Skin epidermis (tissue), 12 donors: Measurements from ENCODE around the gene GLIPR1L2.
A peak's percentile ranks its signal among the peaks of the same experiment; 100 is the strongest.
"Not testable (repeated sequence)": the region's sequence is repeated elsewhere in the genome, so short reads cannot be mapped to it uniquely, and the experiment has no call there.

Experiments used
- H3K27ac ChIP-seq, 21 experiments: fragments of 200-600 bp; sonication (generic) in 11 of 21; one replicate each; pipeline ENCODE4 v1.5.0; 2020; ENCODE audit warnings: mild to moderate bottlenecking in 3 of 21, inconsistent platforms in 2 of 21, moderate library complexity in 2 of 21
- H3K4me3 ChIP-seq, 7 experiments: fragments of 200-600 bp; sonication (generic) in 2 of 7; one replicate each; pipeline ENCODE4 v1.5.0; 2020; ENCODE audit warnings: inconsistent platforms in 2 of 7, mild to moderate bottlenecking in 2 of 7, moderate library complexity in 1 of 7

Gene GLIPR1L2

GRCh38 chr12:75390899-75391538 lies at the start of gene GLIPR1L2:
Gene GLIPR1L2 (plus strand): TSS chr12:75391089. CDS start chr12:75391117, 28 bp downstream.
- H3K4me3 ChIP-seq: peak within 1 kb of the TSS; percentile 35 to 52 (median 48)
- peak within 1 kb of the TSS; percentile 52 to 96 (median 90) for H3K27ac ChIP-seq

GRCh38 chr12:75341873-75342272 lies 49.0 kb upstream of the GLIPR1L2 start:
- Histone ChIP-seq H3K4me3 (no peak overlapping the region), H3K27ac (no peak overlapping the region)

- no peak overlapping the region for H3K4me3 ChIP-seq
- no peak overlapping the region for H3K27ac ChIP-seq
Measured at GRCh38 chr12:75345531-75345930, 45.4 kb upstream of the GLIPR1L2 start.

GRCh38 chr12:75346215-75346614 lies 44.7 kb upstream of the GLIPR1L2 start:
- not testable (repeated sequence) for H3K27ac ChIP-seq, H3K4me3 ChIP-seq

GRCh38 chr12:75349946-75350345 lies 40.9 kb upstream of the GLIPR1L2 start:
- no peak overlapping the region for H3K4me3 ChIP-seq

GRCh38 chr12:75350413-75350812 lies 40.5 kb upstream of the GLIPR1L2 start:
- Histone ChIP-seq H3K4me3 (no peak overlapping the region), H3K27ac (no peak overlapping the region)

More at GRCh38 chr12:75349946-75350345, 40.9 kb upstream of the GLIPR1L2 start:
- H3K27ac ChIP-seq: no peak overlapping the region

GRCh38 chr12:75354011-75354410 lies 36.9 kb upstream of the GLIPR1L2 start:
- no peak overlapping the region for H3K27ac ChIP-seq
- H3K4me3 ChIP-seq: no peak overlapping the region

GRCh38 chr12:75360920-75361319 lies 30.0 kb upstream of the GLIPR1L2 start:
- no peak overlapping the region for H3K27ac ChIP-seq
- H3K4me3 ChIP-seq: no peak overlapping the region

- Histone ChIP-seq H3K27ac (no peak overlapping the region), H3K4me3 (no peak overlapping the region)
Measured at GRCh38 chr12:75361408-75361807, 29.5 kb upstream of the GLIPR1L2 start.

- Histone ChIP-seq H3K4me3 (no peak overlapping the region), H3K27ac (no peak overlapping the region)
Measured at GRCh38 chr12:75364919-75365318, 26.0 kb upstream of the GLIPR1L2 start.

GRCh38 chr12:75366629-75367028 lies 24.3 kb upstream of the GLIPR1L2 start:
- Histone ChIP-seq H3K27ac (no peak overlapping the region), H3K4me3 (no peak overlapping the region)

- H3K27ac ChIP-seq: no peak overlapping the region
Measured at GRCh38 chr12:75374971-75375370, 15.9 kb upstream of the GLIPR1L2 start.

GRCh38 chr12:75378354-75378753 lies 12.5 kb upstream of the GLIPR1L2 start:
- Histone ChIP-seq H3K27ac (no peak overlapping the region), H3K4me3 (no peak overlapping the region)

More at GRCh38 chr12:75374971-75375370, 15.9 kb upstream of the GLIPR1L2 start:
- H3K4me3 ChIP-seq: no peak overlapping the region

- Histone ChIP-seq H3K27ac (peak overlapping the region in 8 of 21 experiments; percentile 2 to 96 (median 92)), H3K4me3 (no peak overlapping the region)
Measured at GRCh38 chr12:75389061-75389460, 1.8 kb upstream of the GLIPR1L2 start.

GRCh38 chr12:75389706-75390105 lies 1.2 kb upstream of the GLIPR1L2 start:
- Histone ChIP-seq H3K4me3 (peak overlapping the region in 1 of 7 experiments; percentile 50), H3K27ac (peak overlapping the region in 15 of 21 experiments; percentile 2 to 96 (median 90))

GRCh38 chr12:75390156-75390898 lies 562 bp upstream of the GLIPR1L2 start:
- peak overlapping the region; percentile 35 to 52 (median 48) for H3K4me3 ChIP-seq
- H3K27ac ChIP-seq: peak overlapping the region in 19 of 21 experiments; percentile 79 to 96 (median 90)

- no peak overlapping the region for H3K27ac ChIP-seq
- no peak overlapping the region for H3K4me3 ChIP-seq
Measured at GRCh38 chr12:75404231-75404630, 13.3 kb downstream of the GLIPR1L2 start.

- Histone ChIP-seq H3K4me3 (no peak overlapping the region), H3K27ac (no peak overlapping the region)
Measured at GRCh38 chr12:75407683-75408082, 16.8 kb downstream of the GLIPR1L2 start.

GRCh38 chr12:75409830-75410229 lies 18.9 kb downstream of the GLIPR1L2 start:
- Histone ChIP-seq H3K4me3 (no peak overlapping the region), H3K27ac (no peak overlapping the region)

GRCh38 chr12:75414671-75415070 lies 23.8 kb downstream of the GLIPR1L2 start:
- H3K4me3 ChIP-seq: no peak overlapping the region
- H3K27ac ChIP-seq: no peak overlapping the region

- no peak overlapping the region for H3K27ac ChIP-seq
Measured at GRCh38 chr12:75419841-75420240, 29.0 kb downstream of the GLIPR1L2 start.

More at GRCh38 chr12:75419841-75420240, 29.0 kb downstream of the GLIPR1L2 start:
- no peak overlapping the region for H3K4me3 ChIP-seq
